Measurements from ENCODE around the gene TTLL10.

TTLL10 gene

DNA sequence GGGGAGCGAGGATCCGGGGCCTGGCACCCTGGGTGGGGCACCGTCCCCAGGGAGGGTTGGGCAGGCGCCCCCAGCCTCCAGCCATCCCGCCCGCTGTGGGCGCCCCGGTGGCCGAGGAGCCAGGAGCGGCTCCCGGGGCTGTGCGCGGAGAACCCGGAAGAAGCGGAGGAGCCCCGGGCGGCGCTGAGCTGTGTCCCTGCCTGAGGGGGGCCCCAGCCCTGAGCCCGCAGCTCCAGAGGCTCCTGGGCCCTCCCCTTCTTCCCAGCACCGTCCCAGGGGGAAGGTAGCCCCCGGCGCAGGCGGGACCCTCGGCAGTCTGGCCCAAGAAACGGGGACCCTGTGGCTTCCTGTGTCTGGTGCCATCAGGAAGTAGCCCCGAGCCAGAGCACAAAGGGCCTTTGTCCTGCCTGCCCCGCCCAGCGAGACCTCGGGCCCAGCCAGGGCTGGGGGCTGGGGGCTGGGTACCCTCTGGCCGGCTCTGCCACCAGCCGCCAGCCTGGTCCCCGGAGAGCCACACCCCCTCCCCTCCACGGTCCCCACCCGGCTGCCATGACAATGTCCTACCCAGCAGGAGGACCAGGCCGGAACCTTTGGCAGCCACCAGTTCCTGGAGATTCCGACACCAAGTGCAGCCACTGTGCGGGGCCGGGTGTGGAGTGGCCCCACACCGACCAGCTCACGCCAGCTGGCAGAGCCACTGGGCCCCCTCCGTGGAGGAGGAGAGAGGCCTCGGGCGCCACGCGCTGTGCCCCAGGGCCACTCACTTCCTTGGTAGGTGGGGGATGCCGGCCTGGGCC lies 15.6 kb upstream of the TTLL10 start:
- DNase-seq (ENCODE audit: low read depth in 2 of 2), result no peak

DNA sequence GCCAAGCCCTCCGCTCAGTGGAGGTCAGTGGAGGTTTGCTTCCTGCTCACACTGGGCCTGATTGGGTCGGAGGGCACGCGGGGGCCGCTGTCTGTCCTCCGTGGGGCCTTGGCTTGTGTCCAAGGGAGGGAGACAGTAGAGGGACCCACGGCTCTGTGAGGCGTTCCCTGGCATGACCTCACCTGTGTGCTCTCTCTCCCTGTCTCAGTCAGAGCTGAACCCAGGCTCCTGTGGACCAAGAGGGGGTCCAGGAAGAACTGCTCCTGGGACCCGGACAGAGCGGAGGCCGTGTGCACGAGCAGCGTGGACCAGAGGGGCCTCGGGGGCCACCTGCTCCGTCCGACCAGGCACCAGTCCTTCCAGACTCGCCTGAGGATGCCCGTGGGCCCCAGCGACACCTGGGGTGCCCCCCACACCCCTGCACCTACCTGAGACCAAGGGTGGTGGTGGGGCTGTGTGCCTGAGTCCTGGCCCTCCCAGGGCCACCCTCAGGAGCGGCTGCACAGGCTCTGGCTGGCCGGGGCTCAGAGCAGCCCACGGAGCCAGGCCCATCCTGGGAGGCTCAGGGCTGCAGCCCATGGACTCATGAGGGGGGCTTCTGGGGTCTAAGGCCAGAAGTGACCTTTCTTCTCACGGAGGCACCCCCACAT lies 13.3 kb upstream of the TTLL10 start:
- no peak for DNase-seq (ENCODE audit: low read depth in 2 of 2)

DNA sequence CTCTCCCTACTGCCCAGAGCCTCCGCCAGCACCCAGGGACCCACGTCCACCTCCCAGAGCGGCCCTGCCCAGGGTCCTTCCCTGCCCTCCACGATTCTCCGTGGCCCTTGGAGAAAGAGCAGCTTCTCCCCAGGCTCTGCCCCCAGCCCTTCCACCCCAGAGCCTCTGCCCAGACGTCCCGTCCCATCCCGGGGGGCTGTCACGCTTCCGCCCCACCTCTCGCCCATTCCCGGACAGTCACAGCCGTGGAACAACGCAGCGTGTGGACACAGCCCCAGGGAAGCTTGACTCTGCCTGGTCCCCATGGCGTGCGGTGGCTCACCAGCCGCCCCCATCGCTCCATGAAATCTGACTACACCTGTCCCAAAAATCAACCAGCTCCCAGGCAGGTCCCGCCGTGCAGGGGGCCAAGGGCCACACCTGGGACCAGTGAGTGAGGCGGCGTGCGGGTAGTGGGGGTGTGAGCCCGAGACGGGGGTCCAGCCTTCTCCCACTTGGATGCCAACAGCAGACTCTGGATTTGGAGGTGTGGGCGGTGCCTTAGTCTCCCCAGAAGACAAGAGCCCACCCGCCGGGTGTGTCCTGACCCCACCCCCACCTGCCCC lies 12.5 kb upstream of the TTLL10 start:
- DNase-seq (ENCODE audit: low read depth in 2 of 2), result no peak

DNA sequence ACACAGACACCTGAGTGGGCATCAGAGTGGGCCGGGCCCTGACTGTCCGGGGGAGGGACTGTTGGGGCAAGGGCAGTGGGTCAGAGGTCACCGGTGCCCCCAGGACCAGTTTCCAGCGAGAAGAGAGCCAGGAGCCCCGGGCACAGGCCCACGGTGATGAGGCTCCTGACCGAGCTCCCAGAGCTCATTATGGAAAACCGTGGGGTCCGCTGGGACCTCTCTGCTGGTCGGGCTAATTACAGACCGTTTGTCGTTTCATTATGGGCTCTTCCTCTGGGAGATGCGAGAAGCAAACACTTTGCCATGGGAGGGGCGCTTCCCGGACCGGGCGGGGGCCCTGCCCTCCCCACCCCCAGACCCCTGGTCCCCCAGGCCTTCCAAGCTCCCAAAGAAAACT lies 12.0 kb upstream of the TTLL10 start:
- DNase-seq (ENCODE audit: low read depth in 2 of 2), result no peak

DNA sequence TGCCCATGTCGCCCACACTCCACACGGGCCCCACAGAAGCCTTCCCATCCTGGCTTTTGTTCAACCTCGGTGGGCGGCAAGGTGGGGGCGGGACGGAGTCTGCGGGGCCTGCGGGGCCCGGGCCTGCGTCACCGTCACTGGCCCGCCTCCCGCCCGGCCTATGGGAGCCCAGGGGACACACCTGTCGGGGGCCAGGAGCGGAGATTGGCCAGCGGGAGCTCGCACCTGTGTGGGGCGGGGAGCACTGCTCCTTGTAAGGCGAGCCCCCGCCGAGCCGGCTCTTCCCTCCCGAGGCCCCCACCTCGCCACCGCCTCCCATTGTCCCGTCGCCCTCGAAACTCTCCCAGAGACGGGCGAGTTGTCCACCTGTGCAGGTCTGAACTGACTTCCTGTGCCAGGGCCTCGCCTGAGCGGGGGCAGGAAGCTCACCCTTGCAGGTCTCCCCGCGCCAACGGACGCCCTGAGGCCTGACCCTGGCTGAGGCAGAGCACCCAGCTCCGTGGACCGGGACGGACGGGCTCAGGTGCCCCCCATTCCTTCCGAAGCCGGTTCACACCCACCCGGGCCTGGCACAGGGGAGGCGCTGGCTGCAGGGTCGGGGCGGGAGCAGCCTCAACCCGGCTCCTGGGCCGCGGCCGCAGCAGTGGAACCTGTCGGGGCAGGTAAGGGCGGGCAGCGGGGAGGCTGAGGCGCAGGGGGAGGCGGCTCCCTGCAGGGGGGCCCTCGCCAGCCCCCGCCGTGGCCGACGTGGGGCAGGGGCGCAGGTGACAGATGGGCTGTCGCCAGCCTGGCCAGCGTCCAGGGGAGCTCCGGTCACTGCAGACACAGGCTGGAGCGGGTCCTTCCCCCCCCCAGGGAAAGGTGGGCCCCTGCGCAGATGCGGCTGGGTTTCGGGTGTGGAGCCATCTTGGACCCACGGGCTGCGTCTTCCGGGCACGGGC lies 10.8 kb upstream of the TTLL10 start:
- no peak for DNase-seq (ENCODE audit: low read depth in 2 of 2)

DNA sequence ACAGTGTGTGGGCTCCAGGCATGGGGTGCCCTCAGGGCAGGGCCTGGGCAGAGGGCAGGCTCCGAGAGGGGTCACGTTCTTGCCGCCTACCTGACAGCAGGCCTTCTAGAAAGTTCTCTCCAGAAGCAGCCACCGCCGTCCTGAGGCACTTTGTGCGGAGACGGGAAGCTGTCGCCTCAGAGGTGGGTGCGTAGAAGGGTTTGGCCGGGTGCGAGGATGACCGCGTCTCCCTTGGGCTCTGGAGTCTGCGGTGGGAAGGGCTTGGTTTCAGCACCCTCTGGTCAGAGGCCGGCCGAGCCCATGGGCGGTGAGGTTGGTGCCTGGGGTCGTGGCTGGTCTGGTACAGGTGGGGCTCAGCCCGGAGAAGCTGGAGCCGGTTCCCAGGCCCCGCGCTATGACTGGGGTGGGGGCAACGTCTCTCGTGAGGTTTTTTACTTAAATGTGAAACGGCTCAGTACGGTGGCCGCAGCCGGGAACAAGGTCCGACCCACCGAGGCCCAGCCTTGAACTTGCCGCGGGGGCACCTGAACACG lies 10.1 kb upstream of the TTLL10 start:
- DNase-seq (ENCODE audit: low read depth in 2 of 2), result no peak

DNA sequence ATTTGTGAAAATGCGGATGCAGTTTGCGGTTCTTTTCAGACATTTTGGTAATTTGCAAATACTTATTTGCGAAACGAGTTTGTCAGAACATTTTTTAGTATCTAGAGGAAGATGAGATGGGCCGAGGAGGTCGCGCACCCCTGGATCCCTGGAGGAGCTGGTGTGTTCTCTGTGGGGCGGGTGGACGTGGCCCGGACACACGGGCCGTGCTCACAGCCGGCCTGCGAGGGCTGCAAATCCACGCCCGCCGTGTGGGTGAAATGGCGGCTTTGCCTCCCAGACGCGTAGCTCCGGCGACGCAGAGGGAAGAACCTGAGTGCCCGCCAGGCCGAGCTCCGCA lies 9.3 kb upstream of the TTLL10 start:
- DNase-seq (ENCODE audit: low read depth in 2 of 2), result no peak

DNA sequence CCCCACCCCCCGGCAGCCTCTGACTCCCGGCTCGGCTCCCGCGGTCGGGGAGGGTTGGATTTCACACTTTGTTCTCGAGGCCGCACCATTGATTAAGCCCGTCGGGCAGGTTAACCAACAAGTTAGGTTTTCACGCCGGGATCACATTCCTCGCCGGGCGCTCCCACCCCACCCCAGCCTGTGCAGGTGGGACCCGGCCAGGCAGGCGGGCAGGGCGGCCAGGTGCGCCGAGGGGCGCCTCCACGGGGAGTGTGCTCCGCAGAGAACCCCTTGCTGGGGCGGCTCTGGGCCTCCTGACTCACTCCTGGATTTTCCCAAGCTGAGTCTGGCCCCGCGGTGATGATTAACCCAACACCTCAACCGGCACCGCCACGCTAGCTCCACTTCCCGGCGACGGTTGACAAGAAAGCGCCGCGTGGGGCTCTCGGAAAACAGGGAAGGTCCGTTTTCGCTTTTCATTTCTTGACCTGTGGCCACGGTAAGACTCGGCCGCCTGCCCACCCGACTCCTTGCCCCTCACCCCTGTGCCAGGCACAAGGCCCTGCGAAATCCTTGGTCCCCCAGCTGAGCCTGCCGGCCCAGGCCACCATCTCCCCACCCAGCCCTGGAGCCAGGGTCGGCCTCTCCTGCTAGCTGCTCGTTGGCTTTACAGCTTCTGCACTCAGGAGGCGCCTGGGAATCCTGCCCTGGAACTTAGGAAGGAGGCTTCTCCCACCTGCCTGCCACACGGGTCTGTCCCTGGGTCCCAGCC lies 8.8 kb upstream of the TTLL10 start:
- no peak for DNase-seq (ENCODE audit: low read depth in 2 of 2)

DNA sequence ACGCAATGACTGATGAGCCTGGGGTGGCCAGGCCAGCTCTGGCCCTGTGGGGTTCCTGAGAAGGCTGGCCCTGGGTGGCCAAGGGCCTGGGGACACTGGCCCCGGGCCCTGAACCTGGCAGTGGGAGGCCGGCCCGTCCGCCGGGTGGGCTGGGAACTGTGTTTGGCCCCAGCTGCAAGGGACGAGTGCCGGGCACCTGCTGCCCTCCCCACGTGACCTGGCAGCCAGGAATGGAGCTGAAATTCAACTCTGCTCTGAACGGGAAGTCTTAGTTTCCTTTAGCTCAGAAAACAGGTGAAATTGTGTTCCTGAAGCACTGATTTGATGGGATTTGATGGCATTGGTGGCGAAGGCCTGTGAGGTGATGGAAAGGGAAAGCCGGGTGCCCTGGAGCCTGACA lies 8.2 kb upstream of the TTLL10 start:
- no peak for DNase-seq (ENCODE audit: low read depth in 2 of 2)

DNA sequence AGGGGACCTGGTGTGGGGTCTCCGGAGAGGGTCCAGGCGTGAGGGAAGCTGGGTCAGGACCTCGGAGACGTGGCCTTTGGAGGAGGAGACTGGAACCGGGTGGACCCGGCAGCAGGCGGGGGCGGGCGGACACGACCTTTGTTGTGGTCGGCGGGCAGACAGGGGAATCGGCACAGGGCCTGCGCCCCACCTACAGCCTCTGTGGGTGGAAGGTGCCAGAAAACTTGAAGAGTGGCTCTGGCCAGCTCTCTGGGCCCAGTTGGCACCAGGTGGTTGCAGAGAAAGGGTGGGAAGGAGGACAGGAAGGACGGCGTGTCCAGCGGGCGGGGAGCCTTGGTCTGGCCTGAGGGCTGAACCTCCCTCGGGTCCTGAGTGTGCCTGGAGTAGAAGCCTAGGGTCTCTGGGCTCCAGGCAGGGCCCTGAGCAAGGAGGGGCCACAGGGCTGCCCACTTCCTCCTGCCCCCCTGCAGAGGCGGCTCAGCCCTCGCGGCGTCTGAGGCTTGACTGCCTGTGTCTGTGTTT lies 7.7 kb upstream of the TTLL10 start:
- DNase-seq (ENCODE audit: low read depth in 2 of 2), result no peak

DNA sequence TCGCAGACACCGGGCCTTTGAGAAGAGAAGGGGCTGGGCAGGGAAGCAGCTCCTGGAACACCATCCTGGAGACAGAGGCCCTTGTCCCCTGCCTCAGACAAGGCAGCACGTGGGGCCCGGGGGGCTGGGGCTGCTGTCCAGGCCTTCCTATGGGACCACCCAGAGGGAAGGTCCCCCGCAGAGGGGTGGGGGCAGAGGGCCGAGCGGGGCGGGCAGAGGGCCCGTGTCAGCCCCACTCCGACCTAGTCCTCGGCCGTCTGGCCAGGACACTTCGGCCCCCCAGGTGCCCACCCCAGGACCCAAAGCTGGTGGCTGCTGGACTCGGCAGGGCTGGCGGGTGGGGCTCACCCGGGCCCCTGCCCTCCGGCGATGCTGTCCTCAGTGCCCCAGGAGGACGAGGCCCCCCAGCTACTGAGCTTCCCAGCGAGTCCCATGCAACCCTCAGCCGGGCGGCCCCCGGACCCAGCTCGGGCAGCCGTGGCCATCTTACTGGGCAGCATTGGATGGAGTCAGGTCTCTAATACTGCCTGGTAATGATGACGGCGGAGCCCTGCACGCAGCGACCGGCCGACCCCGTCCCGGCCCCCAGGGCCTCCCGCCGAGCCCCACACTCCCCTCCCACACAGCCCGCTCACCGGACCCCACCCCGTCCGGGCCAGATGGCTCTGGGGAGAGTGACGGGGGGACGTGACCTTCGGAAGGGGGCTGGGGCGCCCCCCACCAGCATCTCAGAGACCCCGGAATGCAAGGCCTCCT lies 6.9 kb upstream of the TTLL10 start:
- no peak for DNase-seq (ENCODE audit: low read depth in 2 of 2)

DNA sequence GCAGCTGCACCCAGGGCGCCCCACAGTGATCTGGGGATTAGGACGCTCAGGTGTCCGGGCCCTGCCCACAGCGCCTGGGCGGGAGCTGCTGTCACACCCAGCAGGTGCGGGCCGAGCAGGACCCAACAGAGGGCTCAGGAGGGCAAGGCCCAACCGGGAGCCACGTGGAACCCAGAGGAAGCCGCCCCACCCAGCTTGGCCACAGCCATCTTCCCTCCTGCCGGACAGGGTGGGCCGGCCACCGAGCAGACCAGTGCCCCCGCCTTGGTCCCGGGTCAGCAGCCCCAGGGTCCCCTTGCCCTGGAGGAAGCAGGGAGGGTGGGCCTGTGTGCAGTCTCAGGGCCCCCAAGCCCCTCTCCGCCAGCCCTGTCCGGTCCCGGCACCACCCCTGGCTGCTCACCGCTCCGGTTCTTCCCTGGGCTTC lies 6.3 kb upstream of the TTLL10 start:
- DNase-seq (ENCODE audit: low read depth in 2 of 2), result no peak

DNA sequence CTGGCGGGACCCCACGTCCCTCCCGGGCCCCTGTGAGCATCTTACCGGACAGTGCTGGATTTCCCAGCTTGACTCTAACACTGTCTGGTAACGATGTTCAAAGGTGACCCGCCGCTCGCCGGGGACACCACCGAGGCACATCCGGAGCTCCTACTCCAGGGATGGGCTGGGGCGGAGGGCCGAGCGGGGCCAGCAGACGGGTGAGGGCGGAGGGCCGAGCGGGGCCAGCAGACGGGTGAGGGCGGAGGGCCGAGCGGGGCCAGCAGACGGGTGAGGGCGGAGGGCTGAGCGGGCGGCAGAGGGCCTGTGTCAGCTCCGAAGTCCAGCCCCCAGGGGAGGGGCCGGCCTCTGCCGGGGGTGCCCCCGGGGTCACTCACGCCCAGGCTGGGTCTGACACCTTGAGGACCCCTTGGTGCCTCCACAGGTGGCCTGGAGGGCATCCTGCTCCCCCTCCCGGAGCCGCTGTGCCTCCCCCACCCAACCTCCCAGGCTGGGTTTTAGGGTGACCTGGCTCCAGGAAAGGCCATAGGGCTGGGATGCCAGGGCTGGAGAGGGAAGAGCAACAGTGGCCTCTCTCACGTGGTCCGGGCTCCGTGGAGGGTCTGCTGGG lies 5.7 kb upstream of the TTLL10 start:
- no peak for DNase-seq (ENCODE audit: low read depth in 2 of 2)

DNA sequence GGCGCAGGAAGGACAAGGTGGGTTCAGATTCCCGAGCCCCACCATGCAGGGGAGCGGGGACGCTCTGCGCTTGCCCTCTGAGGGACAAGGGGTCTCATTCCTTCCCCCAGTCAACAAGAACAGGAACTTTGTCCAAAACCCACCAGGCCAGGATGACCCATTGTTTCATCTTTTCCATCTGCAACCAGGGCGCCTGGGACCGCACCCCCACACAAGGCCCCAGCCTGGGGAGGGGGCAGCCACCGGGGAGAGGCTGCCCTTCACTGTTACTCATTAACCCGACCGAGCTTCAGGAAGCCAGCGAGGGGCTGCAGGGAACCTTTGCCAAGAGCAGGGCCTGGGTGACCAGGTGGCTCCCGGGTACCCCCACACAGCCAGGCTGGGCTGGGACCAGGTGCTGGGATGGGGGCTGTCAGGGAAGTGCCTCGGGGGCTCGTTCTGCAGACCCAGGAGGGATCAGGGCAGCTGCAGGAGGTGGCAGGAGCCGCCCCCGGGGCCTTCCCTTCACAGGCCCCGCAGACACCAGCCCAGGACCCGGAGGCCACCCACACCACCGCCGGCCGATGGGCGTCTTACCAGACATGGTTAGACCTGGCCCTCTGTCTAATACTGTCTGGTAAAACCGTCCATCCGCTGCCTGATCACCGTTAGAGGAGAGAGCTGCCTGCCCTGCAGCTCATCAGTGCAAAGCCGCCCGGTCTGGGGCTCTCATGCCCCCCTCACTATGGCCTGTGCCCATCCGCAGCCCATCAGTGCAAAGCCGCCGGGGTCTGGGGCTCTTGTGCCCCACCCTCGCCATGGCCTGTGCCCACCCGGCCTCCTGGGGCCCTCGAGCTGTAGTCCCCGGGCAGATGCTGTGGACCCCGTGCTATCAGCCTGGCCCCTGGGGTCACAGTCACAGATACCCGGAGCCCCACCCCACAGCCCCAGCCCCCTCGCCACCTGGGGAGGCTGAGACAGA lies 4.9 kb upstream of the TTLL10 start:
- no peak for DNase-seq (ENCODE audit: low read depth in 2 of 2)

DNA sequence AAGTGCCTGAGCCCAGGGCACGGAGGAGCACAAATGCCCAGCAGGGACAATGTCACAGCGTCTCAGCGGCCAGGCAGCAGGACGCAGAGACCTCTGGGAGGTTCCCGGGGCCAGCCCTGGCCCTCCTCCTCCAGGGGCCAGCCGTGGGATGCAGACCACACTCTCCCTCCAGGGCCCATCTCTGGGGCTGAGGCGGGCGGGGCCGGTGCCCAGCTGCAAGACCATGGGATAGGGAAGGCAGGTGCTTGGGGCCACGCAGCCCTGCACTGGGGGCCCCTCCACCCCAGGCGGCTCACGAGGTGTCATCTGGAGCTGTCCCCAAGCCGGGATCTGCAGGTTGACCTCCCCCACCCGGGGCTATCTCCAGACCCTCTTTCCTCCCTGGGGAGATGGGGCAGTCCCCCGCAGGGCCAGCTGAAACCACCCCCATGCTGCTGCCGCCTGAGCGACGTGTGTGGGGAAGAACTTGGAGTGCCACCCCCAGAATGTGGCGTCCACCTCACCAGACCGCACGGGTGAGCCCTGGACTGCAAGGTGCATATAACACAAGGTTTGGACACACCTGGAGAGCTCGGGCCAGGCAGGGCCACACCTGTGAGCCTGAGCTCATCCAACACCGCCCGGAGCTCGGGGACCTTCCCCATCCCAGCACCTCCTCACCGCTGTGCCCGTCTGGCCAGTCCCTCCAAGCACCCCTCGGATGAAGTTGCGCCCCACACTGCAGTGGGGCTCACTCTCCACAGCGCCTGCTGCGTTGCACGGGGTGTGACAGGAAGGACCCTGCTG lies 4.1 kb upstream of the TTLL10 start:
- DNase-seq (ENCODE audit: low read depth in 2 of 2), result no peak

DNA sequence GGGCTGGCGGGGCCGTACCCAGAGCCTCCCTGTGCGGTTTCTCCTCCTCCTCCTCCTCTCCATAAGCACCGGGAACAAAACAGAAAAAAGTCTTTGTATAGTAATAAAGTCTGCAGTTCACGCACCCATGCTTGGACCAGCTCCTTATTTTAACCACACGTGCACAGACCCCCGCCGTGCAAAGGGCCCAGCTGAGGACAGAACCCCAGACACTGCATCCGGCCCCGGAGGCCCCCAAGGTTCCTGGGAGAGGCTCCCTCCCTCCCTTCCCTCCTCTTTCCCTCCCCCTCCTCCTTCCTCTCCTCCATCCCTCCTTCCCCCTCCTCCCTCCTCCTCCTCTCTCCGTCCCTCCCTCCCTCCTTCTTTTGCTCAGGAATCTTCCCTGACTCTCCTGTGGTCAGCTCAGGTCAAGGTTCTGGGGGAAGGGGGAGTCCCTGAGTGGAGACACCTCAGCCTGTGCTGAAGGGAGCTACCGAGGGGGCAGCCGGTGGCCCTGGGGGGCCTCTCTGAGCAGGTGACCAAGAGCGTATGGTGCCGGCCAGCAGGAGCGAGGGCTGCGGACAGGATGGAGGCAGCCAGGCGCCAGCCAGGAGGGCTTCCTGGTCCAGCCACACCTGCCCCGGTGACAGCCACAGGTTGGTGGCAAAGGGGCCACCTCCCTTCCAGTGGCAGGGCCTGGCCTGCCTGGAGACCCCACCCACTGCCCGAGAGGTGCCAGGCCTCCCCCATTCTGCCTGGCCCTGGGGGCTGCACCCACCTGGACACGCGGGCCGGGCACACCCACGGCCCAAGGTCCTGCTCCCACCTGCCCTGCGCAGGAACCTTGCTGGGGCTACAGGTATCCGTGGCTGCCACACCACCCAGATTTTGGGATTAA lies 3.2 kb upstream of the TTLL10 start:
- no peak for DNase-seq (ENCODE audit: low read depth in 2 of 2)

DNA sequence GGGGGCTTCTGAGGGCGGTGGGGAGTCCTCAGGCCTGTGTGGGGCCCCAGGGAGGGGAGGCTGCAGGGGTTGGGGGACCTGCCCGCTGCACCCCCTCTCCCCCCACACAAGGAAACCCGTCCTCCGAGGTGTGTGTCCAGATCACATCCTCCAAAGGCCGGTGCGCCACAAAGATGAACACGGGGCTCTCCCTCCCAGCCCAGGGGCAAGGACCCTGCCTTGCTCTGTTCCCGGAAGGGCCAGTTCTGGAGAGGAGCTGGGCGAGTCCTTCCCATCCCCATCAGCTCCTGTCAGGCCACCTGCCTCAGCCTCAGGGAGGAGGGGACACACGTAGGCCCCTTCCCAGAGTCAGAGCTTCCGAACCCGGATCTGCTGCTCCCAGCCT lies 2.5 kb upstream of the TTLL10 start:
- no peak for DNase-seq (ENCODE audit: low read depth in 2 of 2)

Measured in activated CD8-positive, alpha-beta memory T cell treated with anti-CD3 and anti-CD28 coated beads for 4 hours (primary cell).